Muscle of arm (tissue), 12 donors: Measurements from ENCODE around the gene SLC44A1. TPM values are rescaled to one million over a fixed set of nuclear protein-coding genes. Genes with fewer than 3 reads are reported as not detected.

Source experiments
- DNase-seq: peaks from one replicate; pipeline ENCODE4 v3.0.0-alpha.2; 2013
- polyA plus RNA-seq, 12 donors: library from polyadenylated mRNA; unstranded; fragments of 120-200 nt; gene quantifications; one replicate each; pipeline ENCODE4 v1.2.1, GENCODE V29; 2013; ENCODE audit not compliant: insufficient read length in 12 of 12

Gene SLC44A1
- polyA plus RNA-seq, 12 donors: 16.0 to 27.0 (median 17.9) TPM; not detected in 1

GRCh38 chr9:105389796-105390195 lies 145.3 kb downstream of the SLC44A1 start:
- DNase-seq: no peak

GRCh38 chr9:105390871-105391270 lies 146.4 kb downstream of the SLC44A1 start:
- DNase-seq: no peak

- no peak for DNase-seq
These were observed 146.8 kb downstream of the SLC44A1 start for GRCh38 chr9:105391288-105391687.

GRCh38 chr9:105392531-105392930 lies 148.1 kb downstream of the SLC44A1 start:
- no peak for DNase-seq

GRCh38 chr9:105393576-105394344 lies 149.3 kb downstream of the SLC44A1 start:
- DNase-seq: no peak

GRCh38 chr9:105396441-105396840 lies 152.0 kb downstream of the SLC44A1 start:
- no peak for DNase-seq

GRCh38 chr9:105396901-105397300 lies 152.4 kb downstream of the SLC44A1 start:
- DNase-seq: no peak

- DNase-seq: no peak
These were observed 154.7 kb downstream of the SLC44A1 start for GRCh38 chr9:105399117-105399516.

- peak; percentile 21 for DNase-seq
These were observed 157.2 kb downstream of the SLC44A1 start for GRCh38 chr9:105401651-105402050.

- no peak for DNase-seq
These were observed 159.2 kb downstream of the SLC44A1 start for GRCh38 chr9:105403552-105404248.

GRCh38 chr9:105405514-105406131 lies 161.2 kb downstream of the SLC44A1 start:
- no peak for DNase-seq

- DNase-seq: no peak
These were observed 161.9 kb downstream of the SLC44A1 start for GRCh38 chr9:105406369-105406768.

- peak; percentile 22 for DNase-seq
These were observed 169.1 kb downstream of the SLC44A1 start for GRCh38 chr9:105413525-105413924.

GRCh38 chr9:105414947-105415661 lies 170.7 kb downstream of the SLC44A1 start:
- DNase-seq: peak; percentile 67

GRCh38 chr9:105415662-105415980 lies 171.2 kb downstream of the SLC44A1 start:
- DNase-seq: no peak

GRCh38 chr9:105416840-105417239 lies 172.4 kb downstream of the SLC44A1 start:
- DNase-seq: no peak

- DNase-seq: no peak
These were observed 174.4 kb downstream of the SLC44A1 start for GRCh38 chr9:105418588-105419500.

GRCh38 chr9:105419816-105420597 lies 175.6 kb downstream of the SLC44A1 start:
- DNase-seq: no peak

- DNase-seq: no peak
These were observed 176.7 kb downstream of the SLC44A1 start for GRCh38 chr9:105421154-105421553.

- DNase-seq: no peak
These were observed 177.4 kb downstream of the SLC44A1 start for GRCh38 chr9:105421864-105422263.
